HG02884 (cell line): ENCODE results near the gene RAB3IL1.

ENCODE experiments used
- ATAC-seq: cut with Tn5 transposase; IDR thresholded peaks from one replicate; pipeline ENCODE4 v1.9.1; 2021; ENCODE audit warnings: mild to moderate bottlenecking, moderate library complexity; ENCODE audit not compliant: unreplicated experiment

RAB3IL1 gene

GRCh38 chr11:61919705-61920631 is 2.6 kb upstream of the RAB3IL1 start:
- no peak for ATAC-seq

- no peak for ATAC-seq
Measured at GRCh38 chr11:61918938-61919704, 1.8 kb upstream of the RAB3IL1 start.

GRCh38 chr11:61918251-61918937 is 1.0 kb upstream of the RAB3IL1 start:
- no peak for ATAC-seq

GRCh38 chr11:61916737-61917333 is 531 bp downstream of the RAB3IL1 start:
- ATAC-seq: no peak

GRCh38 chr11:61914471-61915171 is 2.7 kb downstream of the RAB3IL1 start:
- no peak for ATAC-seq

GRCh38 chr11:61913699-61914395 is 3.5 kb downstream of the RAB3IL1 start:
- ATAC-seq: no peak

GRCh38 chr11:61912991-61913698 is 4.2 kb downstream of the RAB3IL1 start:
- ATAC-seq: no peak

GRCh38 chr11:61912530-61912898 is 4.9 kb downstream of the RAB3IL1 start:
- ATAC-seq: no peak

GRCh38 chr11:61911701-61912529 is 5.5 kb downstream of the RAB3IL1 start:
- no peak for ATAC-seq

GRCh38 chr11:61911128-61911700 is 6.2 kb downstream of the RAB3IL1 start:
- no peak for ATAC-seq

- ATAC-seq: no peak
Measured at GRCh38 chr11:61910187-61911127, 6.9 kb downstream of the RAB3IL1 start.

GRCh38 chr11:61908730-61909316 is 8.5 kb downstream of the RAB3IL1 start:
- ATAC-seq: no peak

GRCh38 chr11:61907871-61908729 is 9.3 kb downstream of the RAB3IL1 start:
- no peak for ATAC-seq

- no peak for ATAC-seq
Measured at GRCh38 chr11:61907282-61907681, 10.1 kb downstream of the RAB3IL1 start.

- no peak for ATAC-seq
Measured at GRCh38 chr11:61906522-61906909, 10.8 kb downstream of the RAB3IL1 start.
